ENCODE results near the gene IP6K2. TPM values are rescaled to one million over a fixed set of nuclear protein-coding genes. Genes with fewer than 3 reads are reported as not detected.

Gene IP6K2
- total and polyA plus RNA-seq, 2 donors from 2014 or later = 69.4 to 112 TPM

- H3K9me3 ChIP-seq (ENCODE audit: control insufficient read depth in 2 of 3, insufficient read depth in 1 of 3, low read length in 3 of 3) = no peaks in the 10 kb centered on the region
- peak overlapping the region; percentile 88 to 96 (median 96) for H3K4me3 ChIP-seq (ENCODE audit: low read length in 3 of 3)
- peak overlapping the region; percentile 35 to 83 for H3K27ac ChIP-seq (ENCODE audit: low read depth in 2 of 2, low read length in 2 of 2)
- peak overlapping the region; percentile 87 to 96 (median 92) for H3K9ac ChIP-seq (ENCODE audit: low read length in 3 of 3)
- no peak for TF ChIP-seq CTCF (IDR thresholded peaks at IDR 0.05; ENCODE audit: borderline replicate concordance, extremely low read depth, insufficient read depth)
- intact Hi-C loops (cut with DNase I) = no loop called here
- DNase-seq (peak in 4 of 5 donors; percentile 51 to 76 (median 70)), FAIRE-seq (no peak)
- H3K27me3 ChIP-seq (ENCODE audit: control insufficient read depth, insufficient read depth, low read length) = no peaks in the 10 kb centered on the region
- peaks cover 0 to 14% (median 6%) of the 10 kb centered on the region in 3 donors for H3K4me1 ChIP-seq (ENCODE audit: control insufficient read depth in 2 of 3, insufficient read depth in 2 of 3, low read depth in 1 of 3, low read length in 3 of 3)
- peaks cover 0 to 4% (median under 1%) of the 10 kb centered on the region in 3 donors for H3K36me3 ChIP-seq (ENCODE audit: control insufficient read depth in 2 of 3, insufficient read depth in 3 of 3, low read length in 3 of 3)
These were observed 476 bp downstream of the IP6K2 start for GRCh38 chr3:48716508-48716981.

GRCh38 chr3:48715174-48715800, 1.7 kb downstream of the IP6K2 start:
- FAIRE-seq = no peak
- Histone ChIP-seq H3K9me3 (ENCODE audit: control insufficient read depth in 2 of 3, insufficient read depth in 1 of 3, low read length in 3 of 3) (no peaks in the 10 kb centered on the region), H3K9ac (ENCODE audit: low read length in 3 of 3) (peak overlapping the region in 1 of 3 donors; percentile 96), H3K36me3 (ENCODE audit: control insufficient read depth in 2 of 3, insufficient read depth in 3 of 3, low read length in 3 of 3) (peaks cover 4 to 7% (median 4%) of the 10 kb centered on the region in 3 donors), H3K27ac (ENCODE audit: low read depth in 2 of 2, low read length in 2 of 2) (no peak overlapping the region), H3K27me3 (ENCODE audit: control insufficient read depth, insufficient read depth, low read length) (no peaks in the 10 kb centered on the region), H3K4me3 (ENCODE audit: low read length in 3 of 3) (peak overlapping the region in 2 of 3 donors; percentile 88 to 96), H3K4me1 (ENCODE audit: control insufficient read depth in 2 of 3, insufficient read depth in 2 of 3, low read depth in 1 of 3, low read length in 3 of 3) (peaks cover 0 to 14% (median 6%) of the 10 kb centered on the region in 3 donors)
- intact Hi-C loops (cut with DNase I) = no loop called here
- no peak for TF ChIP-seq CTCF (IDR thresholded peaks at IDR 0.05; ENCODE audit: borderline replicate concordance, extremely low read depth, insufficient read depth)
- peak in 3 of 5 donors; percentile 30 to 70 (median 66) for DNase-seq

- H3K27ac ChIP-seq (ENCODE audit: low read depth in 2 of 2, low read length in 2 of 2) = no peak overlapping the region
These were observed 5.3 kb downstream of the IP6K2 start for GRCh38 chr3:48711727-48712126.

More at GRCh38 chr3:48711727-48712126, 5.3 kb downstream of the IP6K2 start:
- Histone ChIP-seq H3K4me1 (ENCODE audit: control insufficient read depth in 2 of 3, insufficient read depth in 2 of 3, low read depth in 1 of 3, low read length in 3 of 3) (peaks cover 0 to 24% (median 13%) of the 10 kb centered on the region in 3 donors), H3K36me3 (ENCODE audit: control insufficient read depth in 2 of 3, insufficient read depth in 3 of 3, low read length in 3 of 3) (peaks cover 7 to 9% (median 8%) of the 10 kb centered on the region in 3 donors), H3K4me3 (ENCODE audit: low read length in 3 of 3) (no peak overlapping the region), H3K9ac (ENCODE audit: low read length in 3 of 3) (no peak overlapping the region), H3K27me3 (ENCODE audit: control insufficient read depth, insufficient read depth, low read length) (no peaks in the 10 kb centered on the region), H3K9me3 (ENCODE audit: control insufficient read depth in 2 of 3, insufficient read depth in 1 of 3, low read length in 3 of 3) (no peaks in the 10 kb centered on the region)
- intact Hi-C loops (cut with DNase I) = no loop called here
- no peak for TF ChIP-seq CTCF (IDR thresholded peaks at IDR 0.05; ENCODE audit: borderline replicate concordance, extremely low read depth, insufficient read depth)
- no peak for FAIRE-seq
- DNase-seq = no peak

Data from kidney (tissue), 14 donors.